Fibroblast of skin of back (primary cell): Measurements from ENCODE around the gene SMIM32. TPM values are rescaled to one million over a fixed set of nuclear protein-coding genes. Genes with fewer than 3 reads are reported as not detected.
A peak's percentile ranks its signal among the peaks of the same experiment; 100 is the strongest.

Experiments
- DNase-seq: peaks from one replicate; pipeline ENCODE4 v3.0.0-alpha.2; 2013
- polyA plus RNA-seq, 2 experiments: library from polyadenylated mRNA; unstranded; fragments of 120-200 nt; gene quantifications; one replicate each; pipeline ENCODE4 v1.2.1, GENCODE V29; 2013; ENCODE audit not compliant: insufficient read length in 2 of 2

Gene SMIM32
- polyA plus RNA-seq (2013, experiment 1 of 2; ENCODE audit: insufficient read length): not detected
- polyA plus RNA-seq (2013, experiment 2 of 2; ENCODE audit: insufficient read length): not detected

GRCh38 chr5:136192526-136193321, at the start of gene SMIM32:
Gene SMIM32, minus strand, starts transcription at chr5:136193162. Its CDS starts 638 bp downstream, at chr5:136192524.
- peak; percentile 36 for DNase-seq

- no peak for DNase-seq
Observed at GRCh38 chr5:136242611-136243010, 49.6 kb upstream of the SMIM32 start.

GRCh38 chr5:136242136-136242535, 49.2 kb upstream of the SMIM32 start:
- no peak for DNase-seq

- DNase-seq: no peak
Observed at GRCh38 chr5:136240894-136241293, 47.9 kb upstream of the SMIM32 start.

GRCh38 chr5:136236479-136237083, 43.6 kb upstream of the SMIM32 start:
- DNase-seq: no peak

- no peak for DNase-seq
Observed at GRCh38 chr5:136235321-136235720, 42.4 kb upstream of the SMIM32 start.

GRCh38 chr5:136232316-136232715, 39.4 kb upstream of the SMIM32 start:
- DNase-seq: no peak

GRCh38 chr5:136230176-136230575, 37.2 kb upstream of the SMIM32 start:
- DNase-seq: no peak

- no peak for DNase-seq
Observed at GRCh38 chr5:136228136-136228757, 35.3 kb upstream of the SMIM32 start.

- DNase-seq: no peak
Observed at GRCh38 chr5:136226401-136226800, 33.4 kb upstream of the SMIM32 start.

GRCh38 chr5:136225796-136226195, 32.8 kb upstream of the SMIM32 start:
- DNase-seq: no peak

- DNase-seq: no peak
Observed at GRCh38 chr5:136222580-136223235, 29.7 kb upstream of the SMIM32 start.

GRCh38 chr5:136221340-136221739, 28.4 kb upstream of the SMIM32 start:
- DNase-seq: no peak

GRCh38 chr5:136216230-136216629, 23.3 kb upstream of the SMIM32 start:
- DNase-seq: no peak

GRCh38 chr5:136215812-136216211, 22.9 kb upstream of the SMIM32 start:
- DNase-seq: no peak

GRCh38 chr5:136213919-136214493, 21.0 kb upstream of the SMIM32 start:
- no peak for DNase-seq

GRCh38 chr5:136212252-136212721, 19.3 kb upstream of the SMIM32 start:
- peak; percentile 40 for DNase-seq

GRCh38 chr5:136211282-136212040, 18.5 kb upstream of the SMIM32 start:
- no peak for DNase-seq

GRCh38 chr5:136210259-136210658, 17.3 kb upstream of the SMIM32 start:
- peak; percentile 32 for DNase-seq

- DNase-seq: no peak
Observed at GRCh38 chr5:136209346-136209910, 16.5 kb upstream of the SMIM32 start.

GRCh38 chr5:136208916-136209315, 16.0 kb upstream of the SMIM32 start:
- no peak for DNase-seq
